NCI-H748 (cell line): ENCODE data around the gene ARNT2.

ENCODE experiments used
- DNase-seq: peaks from one replicate; lab custom pipeline; 2025; ENCODE audit not compliant: unreplicated experiment; lab: John Stamatoyannopoulos, UW

Gene ARNT2

GRCh38 chr15:80569656-80570055 is 165.5 kb downstream of the ARNT2 start:
- no peak for DNase-seq

GRCh38 chr15:80570553-80570952 is 166.4 kb downstream of the ARNT2 start:
- DNase-seq = no peak

- DNase-seq = no peak
Observed at GRCh38 chr15:80572337-80572736, 168.2 kb downstream of the ARNT2 start.

- DNase-seq = no peak
Observed at GRCh38 chr15:80573606-80574005, 169.4 kb downstream of the ARNT2 start.

GRCh38 chr15:80574590-80574989 is 170.4 kb downstream of the ARNT2 start:
- DNase-seq = no peak

- DNase-seq = no peak
Observed at GRCh38 chr15:80576519-80577090, 172.4 kb downstream of the ARNT2 start.

- DNase-seq = no peak
Observed at GRCh38 chr15:80577552-80578205, 173.5 kb downstream of the ARNT2 start.

GRCh38 chr15:80578206-80578595 is 174.0 kb downstream of the ARNT2 start:
- no peak for DNase-seq

- no peak for DNase-seq
Observed at GRCh38 chr15:80578871-80579270, 174.7 kb downstream of the ARNT2 start.

GRCh38 chr15:80579611-80580010 is 175.4 kb downstream of the ARNT2 start:
- no peak for DNase-seq

- DNase-seq = no peak
Observed at GRCh38 chr15:80580106-80580505, 175.9 kb downstream of the ARNT2 start.

GRCh38 chr15:80580536-80581260 is 176.5 kb downstream of the ARNT2 start:
- no peak for DNase-seq

- no peak for DNase-seq
Observed at GRCh38 chr15:80581976-80582375, 177.8 kb downstream of the ARNT2 start.

GRCh38 chr15:80582816-80583423 is 178.7 kb downstream of the ARNT2 start:
- DNase-seq = no peak

GRCh38 chr15:80584561-80584964 is 180.4 kb downstream of the ARNT2 start:
- no peak for DNase-seq

- no peak for DNase-seq
Observed at GRCh38 chr15:80584973-80585525, 180.9 kb downstream of the ARNT2 start.

GRCh38 chr15:80585544-80586018 is 181.4 kb downstream of the ARNT2 start:
- peak; percentile 11 for DNase-seq

- DNase-seq = no peak
Observed at GRCh38 chr15:80586161-80586560, 182.0 kb downstream of the ARNT2 start.

- DNase-seq = no peak
Observed at GRCh38 chr15:80587007-80587406, 182.8 kb downstream of the ARNT2 start.

GRCh38 chr15:80587816-80588456 is 183.8 kb downstream of the ARNT2 start:
- DNase-seq = no peak

- peak; percentile 1 for DNase-seq
Observed at GRCh38 chr15:80588801-80589200, 184.6 kb downstream of the ARNT2 start.
